Mucosa of descending colon (tissue), 3 donors: ENCODE measurements around the gene LMF1. TPM values are rescaled to one million over a fixed set of nuclear protein-coding genes. Genes with fewer than 3 reads are reported as not detected.
"Not testable (repeated sequence)": the region's sequence is repeated elsewhere in the genome, so short reads cannot be mapped to it uniquely, and the experiment has no call there.

ENCODE experiments used
- ATAC-seq: fragments of 200-7000 bp; cut with Tn5 transposase; one replicate; pipeline ENCODE4 v1.9.1; 2020; ENCODE audit warnings: mild to moderate bottlenecking, moderate library complexity
- DNase-seq, 3 donors: peaks; one replicate each; pipeline ENCODE4 v3.0.0-alpha.2; 2020
- H3K36me3 ChIP-seq: fragments of 200-600 bp; one replicate; pipeline ENCODE4 v1.8.0; 2021; ENCODE audit warnings: low read depth, mild to moderate bottlenecking
- H3K4me1 ChIP-seq: fragments of 200-600 bp; one replicate; pipeline ENCODE4 v1.8.0; 2021; ENCODE audit warnings: low read depth, mild to moderate bottlenecking
- H3K4me3 ChIP-seq: fragments of 200-600 bp; one replicate; pipeline ENCODE4 v1.8.0; 2021; ENCODE audit warnings: mild to moderate bottlenecking
- H3K9me3 ChIP-seq: fragments of 200-600 bp; one replicate; pipeline ENCODE4 v1.8.0; 2021; ENCODE audit warnings: mild to moderate bottlenecking
- intact Hi-C, 2 donors: fragments of 100-400 bp; cut with DNase I in 1 of 2; cut with micrococcal nuclease in 1 of 2; formaldehyde crosslinking; loops; one replicate each; pipeline versions ENCODE4 v1.11.0 to v1.11.1; 2022; cut with DNase I, micrococcal nuclease
- total RNA-seq, 3 donors: library from RNA; stranded (reverse); fragmentation: NEBNext Ultra II Directional in 2 of 3; extraction: Animal tissue kit (Norgen Biotek cat#: 25700) in 2 of 3; gene quantifications; one replicate each; pipeline versions ENCODE4 v1.2.1 to v1.2.4, GENCODE V29; 2021 to 2023
- TF ChIP-seq, protein P1 (sequence below): fragments of 200-600 bp; IDR thresholded peaks from one replicate; pipeline ENCODE4 v1.8.0; 2022; ENCODE audit warnings: antibody characterized with exemption, mild to moderate bottlenecking
- donor health status: DM: no; HTN: no; CAD: no; lungs with moderate emphysema.
- donor health status: DM: no; HTN: no; CAD: no.
- donor health status: DM: no; HTN: yes; CAD: no.

LMF1 gene
- total RNA-seq, 3 donors from 2014 or later: 16.4 to 26.5 (median 25.1) TPM

DNA sequence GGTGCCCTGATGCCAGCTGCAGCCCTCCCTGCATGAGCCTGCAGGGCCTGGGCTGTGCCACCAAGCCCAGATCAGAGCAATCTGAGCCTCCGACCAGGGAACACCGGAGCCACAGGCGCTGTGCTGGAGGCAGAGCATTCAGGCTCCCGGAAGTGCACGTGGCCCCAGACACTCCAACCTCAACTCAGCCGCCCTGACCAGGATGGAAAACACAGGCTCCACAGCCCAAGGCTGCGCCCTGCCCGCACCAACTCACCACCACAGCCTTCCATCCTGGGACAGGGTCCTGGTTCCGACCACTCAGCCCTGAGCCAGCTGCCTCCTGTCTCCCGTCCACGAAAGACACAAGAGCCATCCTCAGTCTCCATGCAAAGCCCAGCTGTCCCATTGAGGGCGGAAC, 18.5 kb downstream of the LMF1 start:
- no peak for ATAC-seq
- TF ChIP-seq, protein P1, sequence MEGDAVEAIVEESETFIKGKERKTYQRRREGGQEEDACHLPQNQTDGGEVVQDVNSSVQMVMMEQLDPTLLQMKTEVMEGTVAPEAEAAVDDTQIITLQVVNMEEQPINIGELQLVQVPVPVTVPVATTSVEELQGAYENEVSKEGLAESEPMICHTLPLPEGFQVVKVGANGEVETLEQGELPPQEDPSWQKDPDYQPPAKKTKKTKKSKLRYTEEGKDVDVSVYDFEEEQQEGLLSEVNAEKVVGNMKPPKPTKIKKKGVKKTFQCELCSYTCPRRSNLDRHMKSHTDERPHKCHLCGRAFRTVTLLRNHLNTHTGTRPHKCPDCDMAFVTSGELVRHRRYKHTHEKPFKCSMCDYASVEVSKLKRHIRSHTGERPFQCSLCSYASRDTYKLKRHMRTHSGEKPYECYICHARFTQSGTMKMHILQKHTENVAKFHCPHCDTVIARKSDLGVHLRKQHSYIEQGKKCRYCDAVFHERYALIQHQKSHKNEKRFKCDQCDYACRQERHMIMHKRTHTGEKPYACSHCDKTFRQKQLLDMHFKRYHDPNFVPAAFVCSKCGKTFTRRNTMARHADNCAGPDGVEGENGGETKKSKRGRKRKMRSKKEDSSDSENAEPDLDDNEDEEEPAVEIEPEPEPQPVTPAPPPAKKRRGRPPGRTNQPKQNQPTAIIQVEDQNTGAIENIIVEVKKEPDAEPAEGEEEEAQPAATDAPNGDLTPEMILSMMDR: no peak
- no peaks in the 10 kb centered on the region for H3K9me3 ChIP-seq

DNA sequence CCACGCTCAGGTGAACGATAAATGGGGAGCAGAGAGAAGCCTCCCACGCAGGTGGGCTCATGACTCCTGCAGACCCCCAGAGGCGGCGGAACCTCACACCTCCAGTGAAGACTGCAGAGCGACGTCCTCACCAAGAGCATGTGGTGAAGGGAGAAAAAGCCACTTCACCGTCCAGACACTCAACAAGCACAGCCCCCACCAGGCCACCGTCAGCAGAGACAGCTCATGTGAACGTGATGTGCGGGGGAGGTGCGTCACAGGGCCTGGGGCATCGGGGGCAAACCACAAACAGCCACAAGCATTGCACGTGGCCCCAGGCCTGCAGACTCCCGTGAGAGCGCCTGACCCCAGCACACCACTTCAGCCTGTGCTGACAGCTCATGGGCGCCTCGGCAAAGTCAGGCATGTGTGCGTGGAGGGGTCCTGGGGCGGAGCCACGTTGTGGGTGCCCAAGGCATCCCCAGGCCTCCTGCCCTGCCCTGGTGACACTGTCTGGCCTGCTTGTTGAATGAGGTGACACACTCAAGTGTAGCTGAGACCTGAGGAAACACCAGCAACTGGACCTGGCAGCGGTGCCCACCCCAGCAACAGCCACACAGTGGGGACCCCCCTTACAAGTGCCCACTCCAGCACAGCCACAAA, 19.0 kb downstream of the LMF1 start:
- H3K36me3 ChIP-seq: no peaks in the 10 kb centered on the region
- ATAC-seq (no peak), DNase-seq (no peak)
- H3K4me1 ChIP-seq: no peaks in the 10 kb centered on the region
- TF ChIP-seq, protein P1: no peak
- H3K4me3 ChIP-seq: no peak overlapping the region
- intact Hi-C loops: no loop called here
- H3K9me3 ChIP-seq: no peaks in the 10 kb centered on the region

More for the DNA sequence above, 18.5 kb downstream of the LMF1 start:
- no peak overlapping the region for H3K4me3 ChIP-seq
- intact Hi-C loops: no loop called here
- no peak for DNase-seq
- no peaks in the 10 kb centered on the region for H3K4me1 ChIP-seq
- no peaks in the 10 kb centered on the region for H3K36me3 ChIP-seq

DNA sequence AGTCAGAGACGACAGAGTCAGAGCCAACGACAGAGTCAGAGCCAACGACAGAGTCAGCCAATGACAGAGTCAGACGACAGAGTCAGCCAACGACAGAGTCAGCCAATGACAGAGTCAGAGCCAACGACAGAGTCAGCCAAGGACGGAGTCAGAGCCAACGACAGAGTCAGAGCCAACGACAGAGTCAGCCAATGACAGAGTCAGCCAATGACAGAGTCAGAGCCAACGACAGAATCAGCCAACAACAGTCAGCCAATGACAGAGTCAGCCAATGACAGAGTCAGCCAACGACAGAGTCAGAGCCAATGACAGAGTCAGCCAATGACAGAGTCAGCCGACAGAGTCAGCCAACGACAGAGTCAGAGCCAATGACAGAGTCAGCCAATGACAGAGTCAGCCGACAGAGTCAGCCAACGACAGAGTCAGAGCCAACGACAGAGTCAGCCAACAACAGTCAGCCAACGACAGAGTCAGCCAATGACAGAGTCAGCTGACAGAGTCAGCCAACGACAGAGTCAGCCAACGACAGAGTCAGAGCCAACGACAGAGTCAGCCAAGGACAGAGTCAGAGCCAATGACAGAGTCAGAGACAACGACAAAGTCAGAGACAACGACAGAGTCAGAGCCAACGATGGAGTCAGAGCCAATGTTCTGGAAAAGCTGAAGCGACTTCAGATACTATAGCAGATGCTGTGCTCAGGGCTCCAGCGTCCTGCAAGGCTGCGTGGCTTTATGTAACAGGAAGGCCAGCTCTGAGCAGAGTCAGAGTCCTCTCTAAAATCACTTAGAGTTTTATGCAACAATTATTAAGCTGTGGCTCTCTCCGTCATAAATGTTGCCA, 19.8 kb downstream of the LMF1 start:
- intact Hi-C loops, ATAC-seq, H3K4me3 ChIP-seq, H3K9me3 ChIP-seq, H3K36me3 ChIP-seq, H3K4me1 ChIP-seq, DNase-seq: not testable (repeated sequence)

DNA sequence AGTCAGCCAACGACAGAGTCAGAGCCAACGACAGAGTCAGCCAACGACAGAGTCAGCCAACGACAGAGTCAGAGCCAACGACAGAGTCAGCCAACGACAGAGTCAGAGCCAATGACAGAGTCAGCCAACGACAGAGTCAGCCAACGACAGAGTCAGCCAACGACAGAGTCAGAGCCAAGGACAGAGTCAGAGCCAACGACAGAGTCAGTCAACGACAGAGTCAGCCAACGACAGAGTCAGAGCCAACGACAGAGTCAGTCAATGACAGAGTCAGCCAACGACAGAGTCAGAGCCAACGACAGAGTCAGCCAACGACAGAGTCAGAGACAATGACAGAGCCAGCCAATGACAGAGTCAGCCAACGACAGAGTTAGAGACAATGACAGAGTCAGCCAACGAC, 22.0 kb downstream of the LMF1 start:
- H3K4me3 ChIP-seq, H3K36me3 ChIP-seq, H3K4me1 ChIP-seq, intact Hi-C loops, H3K9me3 ChIP-seq, ATAC-seq, DNase-seq: not testable (repeated sequence)

DNA sequence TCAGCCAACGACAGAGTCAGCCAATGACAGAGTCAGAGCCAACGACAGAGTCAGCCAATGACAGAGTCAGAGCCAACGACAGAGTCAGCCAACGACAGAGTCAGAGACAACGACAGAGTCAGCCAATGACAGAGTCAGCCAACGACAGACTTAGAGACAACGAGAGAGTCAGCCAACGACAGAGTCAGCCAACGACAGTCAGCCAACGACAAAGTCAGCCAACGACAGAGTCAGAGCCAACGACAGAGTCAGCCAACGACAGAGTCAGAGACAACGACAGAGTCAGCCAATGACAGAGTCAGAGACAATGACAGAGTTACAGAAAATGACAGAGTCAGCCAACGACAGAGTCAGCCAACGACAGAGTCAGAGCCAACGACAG, 22.9 kb downstream of the LMF1 start:
- H3K9me3 ChIP-seq, H3K36me3 ChIP-seq, DNase-seq, ATAC-seq, intact Hi-C loops, H3K4me1 ChIP-seq, H3K4me3 ChIP-seq: not testable (repeated sequence)

DNA sequence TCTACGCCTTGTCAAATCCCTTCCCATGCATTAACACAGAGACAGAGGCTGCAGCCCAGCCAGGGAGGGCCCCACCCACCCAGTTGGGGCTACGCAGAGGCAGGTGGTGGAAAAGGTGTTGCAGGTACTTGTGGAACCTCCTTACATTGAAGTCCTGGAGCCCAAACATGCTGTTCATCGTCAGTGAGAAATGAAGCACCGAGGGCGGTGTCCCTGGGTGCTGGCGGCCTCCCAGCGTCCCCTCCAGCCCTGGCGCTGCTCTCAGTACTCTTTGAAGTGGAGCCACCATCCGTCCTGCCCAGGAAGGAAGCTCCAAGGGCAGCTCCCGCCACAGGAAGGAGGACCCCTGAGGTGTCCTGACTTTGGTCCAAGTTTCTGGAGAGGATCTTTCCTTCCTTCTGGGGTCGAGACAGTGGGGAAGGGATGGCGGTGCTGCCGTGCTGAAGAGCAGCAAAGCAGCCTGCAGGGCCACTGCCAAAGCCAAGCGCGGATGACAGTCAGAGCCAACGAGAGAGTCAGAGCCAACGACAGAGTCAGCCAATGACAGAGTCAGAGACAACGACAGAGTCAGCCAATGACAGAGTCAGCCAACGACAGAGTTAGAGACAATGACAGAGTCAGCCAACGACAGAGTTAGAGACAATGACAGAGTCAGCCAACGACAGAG, 23.4 kb downstream of the LMF1 start:
- ATAC-seq: no peak
- intact Hi-C loops: no loop called here
- H3K9me3 ChIP-seq: peaks cover 5% of the 10 kb centered on the region
- no peaks in the 10 kb centered on the region for H3K36me3 ChIP-seq
- TF ChIP-seq, protein P1: no peak
- H3K4me3 ChIP-seq: no peak overlapping the region
- no peaks in the 10 kb centered on the region for H3K4me1 ChIP-seq
- no peak for DNase-seq

DNA sequence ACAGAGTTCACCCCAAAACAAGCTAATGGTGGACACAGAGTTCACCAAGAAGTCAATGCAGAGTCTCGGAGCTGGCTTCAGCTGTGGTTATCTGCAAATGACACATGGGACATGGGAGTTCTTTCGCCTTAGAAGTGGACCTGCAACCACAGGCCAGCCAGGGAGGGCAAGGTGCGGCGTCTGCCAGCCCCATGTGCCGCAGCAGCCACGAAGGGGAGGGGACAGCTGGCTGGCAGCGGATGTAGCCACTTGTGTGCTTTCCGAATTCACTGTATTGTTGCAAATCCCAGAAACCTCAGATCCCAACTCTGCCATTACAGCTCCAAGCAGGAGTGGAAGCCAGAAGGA, 24.8 kb downstream of the LMF1 start:
- Histone ChIP-seq H3K36me3 (no peaks in the 10 kb centered on the region), H3K4me1 (no peaks in the 10 kb centered on the region), H3K4me3 (no peak overlapping the region), H3K9me3 (peaks cover 13% of the 10 kb centered on the region)
- DNase-seq (no peak), ATAC-seq (no peak)
- TF ChIP-seq, protein P1: no peak
- intact Hi-C loops: no loop called here
